HepG2 (cell line): ENCODE data around the gene PRPSAP2. TPM values are rescaled to one million over a fixed set of nuclear protein-coding genes. Genes with fewer than 3 reads are reported as not detected.

Experiments used
- GMEB2 ChIP-seq: IDR thresholded peaks from 2 replicates; pipeline ENCODE4 v1.6.1; 2016; ENCODE audit warnings: missing biosample characterization, missing genetic modification reagents, low read depth
- HDAC2 ChIP-seq: sonication (generic); formaldehyde crosslinking; IDR thresholded peaks from 2 replicates; pipeline ENCODE4 v1.4.0; 2020; ENCODE audit warnings: missing genetic modification reagents
- HMG20A ChIP-seq: IDR thresholded peaks from 2 replicates; pipeline ENCODE4 v1.6.1; 2016; ENCODE audit warnings: borderline replicate concordance
- KDM2A ChIP-seq: sonication (generic); formaldehyde crosslinking; IDR thresholded peaks from 2 replicates; pipeline ENCODE4 v1.4.0; 2020; ENCODE audit warnings: low read depth, missing genetic modification reagents, borderline replicate concordance
- KDM6A ChIP-seq: IDR thresholded peaks from 2 replicates; pipeline ENCODE4 v1.6.1; 2016; ENCODE audit warnings: low read depth
- MTF2 ChIP-seq: sonication (generic); formaldehyde crosslinking; IDR thresholded peaks from 2 replicates; pipeline ENCODE4 v1.5.0; 2020; ENCODE audit warnings: missing genetic modification reagents, borderline replicate concordance
- NFYB ChIP-seq: sonication (generic); formaldehyde crosslinking; IDR thresholded peaks from 2 replicates; pipeline ENCODE4 v1.4.0; 2020; ENCODE audit warnings: missing genetic modification reagents
- NR2F6 ChIP-seq, 2 experiments: IDR thresholded peaks; 2 replicates each; pipeline ENCODE4 v1.6.1; 2016; ENCODE audit warnings: antibody characterized with exemption in 1 of 2, mild to moderate bottlenecking in 1 of 2
- POLR2G ChIP-seq: fragments of 200-400 bp; formaldehyde crosslinking; IDR thresholded peaks from 2 replicates; pipeline ENCODE4 v1.6.1; 2018; ENCODE audit warnings: mild to moderate bottlenecking, low read depth, low read length, moderate library complexity
- RARG ChIP-seq: sonication (generic); formaldehyde crosslinking; IDR thresholded peaks from 2 replicates; pipeline ENCODE4 v1.4.0; 2020; ENCODE audit warnings: low read depth, mild to moderate bottlenecking, missing genetic modification reagents
- ZNF318 ChIP-seq: sonication (generic); formaldehyde crosslinking; IDR thresholded peaks from 2 replicates; pipeline ENCODE4 v1.4.0; 2020; ENCODE audit warnings: mild to moderate bottlenecking, missing genetic modification reagents
- ZNF354B ChIP-seq: sonication (generic); formaldehyde crosslinking; IDR thresholded peaks from 2 replicates; pipeline ENCODE4 v1.8.0; 2022; ENCODE audit warnings: mild to moderate bottlenecking, missing genetic modification reagents
- ZNF547 ChIP-seq: sonication (generic); formaldehyde crosslinking; IDR thresholded peaks from 2 replicates; pipeline ENCODE4 v1.5.1; 2020; ENCODE audit warnings: mild to moderate bottlenecking, missing genetic modification reagents
- ZNF747 ChIP-seq: sonication (generic); formaldehyde crosslinking; IDR thresholded peaks from 2 replicates; pipeline ENCODE4 v1.8.1; 2023; ENCODE audit warnings: missing genetic modification reagents, mild to moderate bottlenecking, borderline replicate concordance
- ZSCAN20 ChIP-seq: sonication (generic); formaldehyde crosslinking; IDR thresholded peaks from 2 replicates; pipeline ENCODE4 v1.4.0; 2020; ENCODE audit warnings: missing genetic modification reagents, mild to moderate bottlenecking, borderline replicate concordance
- ZSCAN5A ChIP-seq: sonication (generic); formaldehyde crosslinking; IDR thresholded peaks from 2 replicates; pipeline ENCODE4 v1.8.0; 2022; ENCODE audit warnings: mild to moderate bottlenecking, missing genetic modification reagents, borderline replicate concordance
- polyA plus RNA-seq, 8 experiments: library from polyadenylated mRNA; depleted of rRNA in 3 of 8; stranded (reverse) in 7 of 8; unstranded in 1 of 8; fragments of >200 nt; fragmentation: Illumina TruSeq in 4 of 8; extraction: Trizol in 4 of 8; gene quantifications; 2 replicates each; pipeline versions ENCODE4 v1.2.1 to v1.2.3, GENCODE V29; 2011 to 2016; ENCODE audit warnings: low read depth in 4 of 8, missing spikeins in 1 of 8, mixed read lengths in 1 of 8; ENCODE audit not compliant: insufficient read depth in 1 of 8
- total RNA-seq, 5 experiments: library from RNA; depleted of rRNA; stranded (reverse); fragments of >200 nt; fragmentation: Illumina TruSeq; extraction: Trizol; gene quantifications; 2 replicates each; pipeline ENCODE4 v1.2.3, GENCODE V29; 2016; ENCODE audit warnings: low read depth in 1 of 5
- TF ChIP-seq, protein P1 (sequence below): IDR thresholded peaks from 2 replicates; pipeline ENCODE4 v1.6.1; 2016; ENCODE audit warnings: mild to moderate bottlenecking

Gene PRPSAP2
- total and polyA plus RNA-seq, 2 of the 13 experiments (the other 11 are each of a cell fraction or from before 2014, with no cell fraction given) = 34.0 to 58.9 TPM

DNA sequence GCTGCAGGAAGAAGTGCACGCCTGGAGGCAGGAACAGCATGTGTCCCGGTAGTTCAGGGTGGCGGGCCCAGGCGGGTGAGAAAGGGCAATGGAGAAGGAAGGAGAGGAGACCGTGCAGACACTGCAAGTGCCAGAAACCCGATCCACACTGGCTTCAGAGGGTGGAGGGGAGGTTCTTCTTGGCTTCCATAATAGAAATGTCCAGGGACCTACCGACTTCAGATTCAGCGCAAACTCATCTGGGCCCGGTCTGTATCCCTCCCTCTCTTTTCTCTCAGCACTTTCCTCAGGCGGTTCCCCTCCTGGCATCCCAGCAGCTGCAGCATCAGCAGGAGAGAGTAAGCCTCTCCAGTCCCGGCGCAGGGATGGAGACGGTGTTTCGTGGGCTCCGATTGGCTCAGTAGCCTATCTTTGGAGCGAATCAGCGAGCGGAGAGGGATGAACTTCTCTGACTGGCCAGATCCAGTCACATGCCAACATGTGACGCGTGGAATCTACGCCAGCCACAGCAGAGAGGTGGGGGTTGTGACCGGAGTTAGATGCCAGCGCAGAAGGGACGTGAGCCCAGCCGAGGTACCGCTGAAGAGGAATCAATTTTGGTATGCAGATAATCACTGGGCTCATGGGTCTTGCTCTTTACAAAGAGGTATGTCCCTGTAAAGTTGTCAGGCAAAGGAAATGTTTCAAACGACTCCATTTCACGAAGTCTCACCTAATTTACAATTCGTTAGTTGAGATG, 1.9 kb upstream of the PRPSAP2 start (continued):
- no peak for TF ChIP-seq ZNF318 (CRISPR knock-in tag)
- TF ChIP-seq ZNF354B (CRISPR knock-in tag) = no peak
- TF ChIP-seq NR2F6 (IDR thresholded peaks at IDR 0.05) = no peak
- no peak for TF ChIP-seq NR2F6 (CRISPR knock-in tag; IDR thresholded peaks at IDR 0.05)
- no peak for TF ChIP-seq ZSCAN20 (CRISPR knock-in tag)
- TF ChIP-seq HMG20A (CRISPR knock-in tag) = no peak
- peak; percentile 66; the same call in 1 of the 2 replicates for TF ChIP-seq KDM2A (CRISPR knock-in tag)
- TF ChIP-seq NFYB (CRISPR knock-in tag) = peak; percentile 88
- 0 out of 2 replicates have a peak, but pooled peaks have one; percentile 61 for TF ChIP-seq ZNF547 (CRISPR knock-in tag)
- TF ChIP-seq RARG (CRISPR knock-in tag) = no peak
- TF ChIP-seq GMEB2 (CRISPR knock-in tag) = no peak
- TF ChIP-seq HDAC2 = peak; percentile 54
- TF ChIP-seq, protein P1, sequence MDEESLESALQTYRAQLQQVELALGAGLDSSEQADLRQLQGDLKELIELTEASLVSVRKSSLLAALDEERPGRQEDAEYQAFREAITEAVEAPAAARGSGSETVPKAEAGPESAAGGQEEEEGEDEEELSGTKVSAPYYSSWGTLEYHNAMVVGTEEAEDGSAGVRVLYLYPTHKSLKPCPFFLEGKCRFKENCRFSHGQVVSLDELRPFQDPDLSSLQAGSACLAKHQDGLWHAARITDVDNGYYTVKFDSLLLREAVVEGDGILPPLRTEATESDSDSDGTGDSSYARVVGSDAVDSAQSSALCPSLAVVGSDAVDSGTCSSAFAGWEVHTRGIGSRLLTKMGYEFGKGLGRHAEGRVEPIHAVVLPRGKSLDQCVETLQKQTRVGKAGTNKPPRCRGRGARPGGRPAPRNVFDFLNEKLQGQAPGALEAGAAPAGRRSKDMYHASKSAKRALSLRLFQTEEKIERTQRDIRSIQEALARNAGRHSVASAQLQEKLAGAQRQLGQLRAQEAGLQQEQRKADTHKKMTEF = peak; percentile 62
- TF ChIP-seq KDM6A = no peak
- no peak for TF ChIP-seq ZSCAN5A (CRISPR knock-in tag)
- peak; percentile 78 for TF ChIP-seq POLR2G
- no peak for TF ChIP-seq MTF2 (CRISPR knock-in tag)
- TF ChIP-seq ZNF747 = 0 out of 2 replicates have a peak, but pooled peaks have one; percentile 44
